GM23338 (cell line): ENCODE measurements around the gene SP100. TPM values are rescaled to one million over a fixed set of nuclear protein-coding genes. Genes with fewer than 3 reads are reported as not detected.

Source experiments
- ATAC-seq: fragments of 200-7000 bp; cut with Tn5 transposase; 3 replicates; pipeline ENCODE4 v1.9.1; 2020
- DNase-seq: peaks from one replicate; pipeline ENCODE4 v3.0.0-alpha.2; 2015; ENCODE audit warnings: low spot score
- H2AFZ ChIP-seq: fragments of 200-600 bp; sonication (generic); 2 replicates; pipeline ENCODE4 v1.8.0; 2016; ENCODE audit warnings: antibody characterized with exemption, mild to moderate bottlenecking, moderate library complexity
- H3F3A ChIP-seq: fragments of 200-600 bp; sonication (generic); replicated peaks from 2 replicates; pipeline ENCODE4 v1.8.0; 2017; ENCODE audit warnings: antibody characterized with exemption, mixed run types, low read depth
- H3K27ac ChIP-seq: fragments of 200-600 bp; sonication (generic); 2 replicates; pipeline ENCODE4 v1.6.1; 2016; ENCODE audit warnings: low read depth
- H3K27me3 ChIP-seq: fragments of 200-600 bp; sonication (generic); 2 replicates; pipeline ENCODE4 v1.8.0; 2016; ENCODE audit warnings: mild to moderate bottlenecking, mixed run types, moderate library complexity; ENCODE audit not compliant: insufficient read depth
- H3K36me3 ChIP-seq: fragments of 200-600 bp; sonication (generic); 2 replicates; pipeline ENCODE4 v1.8.0; 2016; ENCODE audit warnings: mild to moderate bottlenecking; ENCODE audit not compliant: insufficient read depth
- H3K4me1 ChIP-seq: fragments of 200-600 bp; sonication (generic); 2 replicates; pipeline ENCODE4 v1.8.0; 2016; ENCODE audit warnings: mild to moderate bottlenecking, moderate library complexity; ENCODE audit not compliant: insufficient read depth
- H3K4me2 ChIP-seq: fragments of 200-600 bp; sonication (generic); 2 replicates; pipeline ENCODE4 v1.7.1; 2017; ENCODE audit warnings: mixed run types
- H3K4me3 ChIP-seq: fragments of 200-600 bp; sonication (generic); 2 replicates; pipeline ENCODE4 v1.6.1; 2016; ENCODE audit warnings: mixed run types
- H3K79me2 ChIP-seq: fragments of 200-600 bp; sonication (generic); replicated peaks from 2 replicates; pipeline ENCODE4 v1.8.0; 2017; ENCODE audit warnings: mild to moderate bottlenecking; ENCODE audit not compliant: insufficient read depth
- H3K9me2 ChIP-seq: fragments of 200-600 bp; sonication (generic); 2 replicates; pipeline ENCODE4 v1.8.0; 2017; ENCODE audit not compliant: insufficient read depth
- H4K20me1 ChIP-seq: fragments of 200-600 bp; sonication (generic); replicated peaks from 2 replicates; pipeline ENCODE4 v1.8.0; 2017; ENCODE audit warnings: mild to moderate bottlenecking; ENCODE audit not compliant: insufficient read depth
- H3K27ac Mint-ChIP-seq: 2 replicates; pipeline ENCODE4 v1.8.0; 2020; ENCODE audit warnings: inconsistent platforms, mild to moderate bottlenecking, moderate library complexity, mixed read lengths
- H3K27me3 Mint-ChIP-seq: 3 replicates; pipeline ENCODE4 v1.8.0; 2022; ENCODE audit warnings: low read depth, mild to moderate bottlenecking, moderate library complexity, mixed read lengths, inconsistent platforms; ENCODE audit not compliant: insufficient read depth, poor library complexity
- H3K36me3 Mint-ChIP-seq: 3 replicates; pipeline ENCODE4 v1.8.0; 2021; ENCODE audit warnings: low read depth, mild to moderate bottlenecking, inconsistent platforms, moderate library complexity, mixed read lengths
- H3K4me1 Mint-ChIP-seq: 3 replicates; pipeline ENCODE4 v1.8.0; 2020; ENCODE audit warnings: mild to moderate bottlenecking, inconsistent platforms, mixed read lengths
- H3K4me3 Mint-ChIP-seq: 3 replicates; pipeline ENCODE4 v1.8.0; 2021; ENCODE audit warnings: moderate library complexity, mild to moderate bottlenecking, inconsistent platforms, mixed read lengths
- H3K9me3 Mint-ChIP-seq: 3 replicates; pipeline ENCODE4 v1.8.0; 2020; ENCODE audit warnings: moderate library complexity, mild to moderate bottlenecking, inconsistent platforms, mixed read lengths
- CREB1 ChIP-seq: fragments of 250-450 bp; sonication (Bioruptor Pico); IDR thresholded peaks from 2 replicates; pipeline ENCODE4 v1.5.0; 2020; ENCODE audit warnings: low read depth, mild to moderate bottlenecking, moderate library complexity
- CTCF ChIP-seq, 2 experiments: fragments of 200-600 bp in 1 of 2; sonication (generic) in 1 of 2; conservative IDR thresholded peaks; 2 replicates each; pipeline versions ENCODE4 v1.5.1 to v1.6.1; 2016 to 2017; ENCODE audit warnings: antibody characterized with exemption in 2 of 2, low read depth in 2 of 2, mild to moderate bottlenecking in 2 of 2, moderate library complexity in 1 of 2
- ETS1 ChIP-seq: IDR thresholded peaks from 2 replicates; pipeline ENCODE4 v1.6.1; 2016; ENCODE audit warnings: antibody characterized with exemption
- EZH2 ChIP-seq: fragments of 200-600 bp; sonication (generic); IDR thresholded peaks from one replicate; pipeline ENCODE4 v1.8.0; 2017; ENCODE audit warnings: antibody characterized with exemption, mild to moderate bottlenecking, low read depth; ENCODE audit not compliant: unreplicated experiment
- EZH2phosphoT487 ChIP-seq: fragments of 200-600 bp; sonication (generic); IDR thresholded peaks from one replicate; pipeline ENCODE4 v1.8.1; 2018; ENCODE audit warnings: antibody characterized with exemption; ENCODE audit not compliant: unreplicated experiment
- JUNB ChIP-seq: IDR thresholded peaks from one replicate; pipeline ENCODE4 v1.6.1; 2016; ENCODE audit warnings: antibody characterized with exemption; ENCODE audit not compliant: unreplicated experiment
- NANOG ChIP-seq: IDR thresholded peaks from 2 replicates; pipeline ENCODE4 v1.6.1; 2016; ENCODE audit warnings: antibody characterized with exemption, borderline replicate concordance
- POLR2AphosphoS5 ChIP-seq: IDR thresholded peaks from 2 replicates; pipeline ENCODE4 v1.6.1; 2016; ENCODE audit warnings: antibody characterized with exemption, low read depth
- REST ChIP-seq: IDR thresholded peaks from one replicate; pipeline ENCODE4 v1.6.1; 2018; ENCODE audit warnings: antibody characterized with exemption; ENCODE audit not compliant: unreplicated experiment
- STAT1 ChIP-seq: IDR thresholded peaks from one replicate; pipeline ENCODE4 v1.6.1; 2016; ENCODE audit warnings: antibody characterized with exemption; ENCODE audit not compliant: unreplicated experiment
- ZNF114 ChIP-seq: fragments of 250-450 bp; sonication (Bioruptor Pico); IDR thresholded peaks from 2 replicates; pipeline ENCODE4 v1.5.0; 2020; ENCODE audit warnings: mild to moderate bottlenecking, moderate library complexity
- ZNF331 ChIP-seq: fragments of 250-450 bp; sonication (Bioruptor Pico); IDR thresholded peaks from 2 replicates; pipeline ENCODE4 v1.5.0; 2020; ENCODE audit warnings: low read depth, mild to moderate bottlenecking, moderate library complexity
- ZNF462 ChIP-seq: fragments of 250-450 bp; sonication (Bioruptor Pico); IDR thresholded peaks from 2 replicates; pipeline ENCODE4 v1.5.0; 2020; ENCODE audit warnings: mild to moderate bottlenecking, moderate library complexity
- polyA plus RNA-seq: library from polyadenylated mRNA; unstranded; fragments of >200 nt; fragmentation: Nextera tagmentation; extraction: Ambion mirVana; gene quantifications from 2 replicates; pipeline ENCODE4 v1.2.1, GENCODE V29; 2016
- total RNA-seq: library from RNA; depleted of rRNA; stranded (reverse); fragments of >200 nt; shearing (Covaris generic); gene quantifications from 2 replicates; pipeline ENCODE4 v1.2.3, GENCODE V29; 2014

Gene SP100
- total and polyA plus RNA-seq, 2 experiments from 2014 or later, result 0.44 to 0.73 TPM

GRCh38 chr2:230443541-230443940 lies 27.5 kb downstream of the SP100 start:
- Mint-ChIP-seq H3K9me3 (peaks cover 2% of the 10 kb centered on the region; the same call in 1 of the 3 replicates), H3K4me3 (no peak overlapping the region), H3K27me3 (no peaks in the 10 kb centered on the region), H3K27ac (no peak overlapping the region), H3K4me1 (peaks cover 8% of the 10 kb centered on the region), H3K36me3 (no peaks in the 10 kb centered on the region)
- ATAC-seq (no peak), DNase-seq (no peak)
- Histone ChIP-seq H3K36me3 (no peaks in the 10 kb centered on the region), H3K27ac (no peak overlapping the region), H3K79me2 (no peaks in the 10 kb centered on the region), H3K27me3 (no peaks in the 10 kb centered on the region), H4K20me1 (no peaks in the 10 kb centered on the region), H3K4me1 (no peaks in the 10 kb centered on the region; the same call in 1 of the 2 replicates), H3K4me2 (no peak overlapping the region), H3F3A (no peaks in the 10 kb centered on the region), H3K9me2 (peaks cover 15% of the 10 kb centered on the region; the same call in 1 of the 2 replicates), H2AFZ (no peak overlapping the region), H3K4me3 (no peak overlapping the region)
- no peak for TF ChIP-seq ZNF114 (CRISPR knock-in tag)
- TF ChIP-seq REST, result no peak
- TF ChIP-seq EZH2phosphoT487, result no peak
- no peak for TF ChIP-seq EZH2
- no peak for TF ChIP-seq ZNF462 (CRISPR knock-in tag)
- TF ChIP-seq ZNF331 (CRISPR knock-in tag), result no peak
- TF ChIP-seq POLR2AphosphoS5, result no peak
- TF ChIP-seq STAT1, result no peak
- TF ChIP-seq ETS1, result no peak
- no peak for TF ChIP-seq CTCF (conservative IDR thresholded peaks at IDR 0.05; ENCODE audit: low read depth in 2 of 2)
- TF ChIP-seq NANOG, result no peak
- no peak for TF ChIP-seq CREB1
- no peak for TF ChIP-seq JUNB
